ENCODE results near the gene ANKRD40.
"Not testable (repeated sequence)": the region's sequence is repeated elsewhere in the genome, so short reads cannot be mapped to it uniquely, and the experiment has no call there.

Gene ANKRD40

DNA sequence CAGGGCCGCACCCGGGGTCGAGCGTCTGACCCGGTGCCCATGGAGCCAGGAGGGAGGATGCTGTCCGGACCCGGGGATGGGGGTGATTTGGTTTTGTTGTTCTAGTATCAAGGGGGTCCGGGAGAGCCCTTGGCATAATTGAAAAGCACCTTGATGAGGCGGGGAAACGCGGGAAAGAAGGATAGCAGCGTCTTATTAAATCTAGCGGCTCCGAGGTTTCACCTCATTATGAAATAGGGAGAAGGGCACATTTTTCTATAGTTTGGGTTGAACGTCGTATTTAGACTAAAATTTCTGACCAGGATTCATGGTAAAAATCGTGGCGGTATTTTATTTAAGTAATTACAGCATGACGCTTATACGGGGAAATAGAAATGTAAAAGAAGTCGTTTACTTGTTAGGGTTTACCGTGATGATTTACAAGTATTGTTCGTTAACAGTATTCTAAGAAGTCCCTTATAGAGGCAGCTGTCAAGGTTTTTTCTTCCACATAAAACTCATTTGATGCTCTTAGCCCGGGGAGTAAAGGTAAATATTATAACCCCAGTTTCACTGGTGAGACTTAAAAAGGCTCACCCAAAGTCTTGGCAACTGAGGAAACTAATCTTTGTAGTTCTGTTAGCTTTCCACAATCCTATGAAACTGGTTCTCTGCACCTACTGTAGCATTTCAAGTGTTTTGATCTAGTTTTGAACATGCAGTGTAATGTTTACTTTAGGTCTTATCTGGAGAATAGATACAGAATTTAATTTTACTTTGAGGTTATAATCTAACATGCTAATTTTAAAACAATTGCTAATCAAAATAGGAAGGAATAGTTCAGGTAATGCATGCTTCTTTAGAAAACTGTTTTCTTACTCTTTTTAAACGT is 12.4 kb upstream of the ANKRD40 start:
- peaks cover 39% of the 10 kb centered on the region for H3K36me3 ChIP-seq (ENCODE audit: insufficient read depth, low read length)
- peak overlapping the region; percentile 97 for H3K4me3 ChIP-seq
- DNase-seq (ENCODE audit: low read depth, low spot score): no peak
- TF ChIP-seq FOXP2 (optimal IDR thresholded peaks at IDR 0.05; ENCODE audit: control extremely low read depth, extremely low read length, insufficient read depth) (no peak), EZH2 (IDR thresholded peaks at IDR 0.05) (no peak), POLR2AphosphoS5 (IDR thresholded peaks at IDR 0.05; ENCODE audit: borderline replicate concordance, low read depth, low read length) (no peak)
- peak overlapping the region; percentile 98 for H3K9ac ChIP-seq (ENCODE audit: insufficient read length)
- H3K27ac ChIP-seq: peak overlapping the region; percentile 96
- no peaks in the 10 kb centered on the region for H3K9me3 ChIP-seq (ENCODE audit: low read depth, low read length)

DNA sequence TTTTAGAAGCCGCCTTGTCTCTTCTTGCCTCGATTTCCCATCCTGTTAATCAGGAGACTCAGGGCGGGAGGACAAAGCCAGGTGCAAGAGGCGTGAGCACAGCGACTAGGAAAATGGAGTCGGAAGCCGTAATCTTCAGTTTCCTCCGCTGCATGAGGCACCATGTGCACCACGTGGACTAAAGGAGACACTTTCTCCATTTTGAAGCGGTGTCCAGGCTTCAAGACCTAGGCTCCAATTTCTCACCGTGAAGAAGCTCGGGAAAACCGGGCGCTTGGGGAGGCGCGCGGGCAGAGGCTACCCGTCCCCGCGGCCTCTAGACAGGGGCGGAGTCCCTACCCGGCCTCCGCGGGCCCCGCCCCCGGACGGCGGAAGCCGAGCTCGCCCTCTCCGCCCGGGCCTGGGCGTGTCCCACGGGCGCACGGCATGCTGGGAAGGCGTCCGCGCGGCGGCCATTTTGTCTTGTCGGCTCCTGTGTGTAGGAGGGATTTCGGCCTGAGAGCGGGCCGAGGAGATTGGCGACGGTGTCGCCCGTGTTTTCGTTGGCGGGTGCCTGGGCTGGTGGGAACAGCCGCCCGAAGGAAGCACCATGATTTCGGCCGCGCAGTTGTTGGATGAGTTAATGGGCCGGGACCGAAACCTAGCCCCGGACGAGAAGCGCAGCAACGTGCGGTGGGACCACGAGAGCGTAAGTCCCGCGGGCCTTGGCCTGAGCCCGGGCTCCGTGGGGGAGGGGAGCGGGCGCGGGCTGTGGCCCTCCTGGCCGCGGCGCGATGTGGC is 11.6 kb upstream of the ANKRD40 start, which contains the start of gene LUC7L3:
TSS of gene LUC7L3 (plus strand) at position 460 of the 780 bp plus-strand sequence. CDS start at position 590, 130 bp downstream.
- Histone ChIP-seq H3K9ac (ENCODE audit: insufficient read length) (peak within 1 kb of the TSS; percentile 98), H3K27ac (peak within 1 kb of the TSS; percentile 96), H3K36me3 (ENCODE audit: insufficient read depth, low read length) (peaks cover 33% of the 10 kb centered on the region), H3K9me3 (ENCODE audit: low read depth, low read length) (no peaks in the 10 kb centered on the region), H3K4me3 (peak within 1 kb of the TSS; percentile 97)
- peak; percentile 95 for TF ChIP-seq POLR2AphosphoS5 (IDR thresholded peaks at IDR 0.05; ENCODE audit: borderline replicate concordance, low read depth, low read length)
- TF ChIP-seq FOXP2 (optimal IDR thresholded peaks at IDR 0.05; ENCODE audit: control extremely low read depth, extremely low read length, insufficient read depth): peak; percentile 42
- no peak for TF ChIP-seq EZH2 (IDR thresholded peaks at IDR 0.05)
- DNase-seq (ENCODE audit: low read depth, low spot score): no peak

DNA sequence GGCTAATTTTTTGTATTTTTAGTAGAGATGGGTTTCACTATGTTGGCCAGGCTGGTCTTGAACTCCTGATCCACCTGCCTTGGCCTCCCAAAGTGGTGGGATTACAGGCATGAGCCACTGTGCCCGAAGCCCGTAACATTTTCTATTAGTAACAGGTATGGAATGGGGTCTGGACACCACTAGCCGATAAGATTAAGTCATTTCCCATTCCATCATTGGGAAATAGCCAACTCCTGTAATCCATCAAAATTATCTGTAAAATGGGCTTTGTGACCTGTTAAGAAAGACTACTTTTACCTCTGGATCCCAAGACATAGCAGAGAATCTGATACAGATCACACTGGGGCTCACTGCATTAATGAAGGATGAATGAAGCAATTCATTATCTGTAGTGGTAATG is 7.8 kb upstream of the ANKRD40 start:
- Histone ChIP-seq H3K9ac (ENCODE audit: insufficient read length) (no peak overlapping the region), H3K9me3 (ENCODE audit: low read depth, low read length) (no peaks in the 10 kb centered on the region), H3K4me3 (no peak overlapping the region), H3K27ac (no peak overlapping the region), H3K36me3 (ENCODE audit: insufficient read depth, low read length) (no peaks in the 10 kb centered on the region; the same call in 1 of the 2 replicates)
- TF ChIP-seq POLR2AphosphoS5 (IDR thresholded peaks at IDR 0.05; ENCODE audit: borderline replicate concordance, low read depth, low read length) (no peak), EZH2 (IDR thresholded peaks at IDR 0.05) (no peak), FOXP2 (optimal IDR thresholded peaks at IDR 0.05; ENCODE audit: control extremely low read depth, extremely low read length, insufficient read depth) (no peak)
- DNase-seq (ENCODE audit: low read depth, low spot score): no peak

DNA sequence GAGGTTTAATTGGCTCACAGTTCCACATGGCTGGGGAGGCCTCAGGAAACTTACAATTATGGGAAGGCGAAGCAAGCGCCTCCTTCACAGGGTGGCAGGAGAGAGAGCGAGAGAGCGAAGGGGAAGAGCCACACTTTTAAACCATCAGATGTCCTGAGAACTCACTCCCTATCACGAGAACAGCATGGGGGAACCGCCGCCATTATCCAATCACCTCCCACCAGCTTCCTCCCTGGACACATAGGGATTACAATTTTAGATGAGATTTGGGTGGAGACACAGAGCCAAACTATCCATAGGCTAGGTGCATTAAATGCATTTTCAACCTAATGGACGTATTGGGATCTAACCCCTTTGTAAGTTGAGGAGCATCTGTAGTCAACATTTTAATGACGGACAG is 4.9 kb upstream of the ANKRD40 start:
- Histone ChIP-seq H3K4me3 (no peak overlapping the region), H3K36me3 (ENCODE audit: insufficient read depth, low read length) (no peaks in the 10 kb centered on the region), H3K9me3 (ENCODE audit: low read depth, low read length) (no peaks in the 10 kb centered on the region), H3K9ac (ENCODE audit: insufficient read length) (no peak overlapping the region), H3K27ac (no peak overlapping the region)
- DNase-seq (ENCODE audit: low read depth, low spot score): no peak
- TF ChIP-seq POLR2AphosphoS5 (IDR thresholded peaks at IDR 0.05; ENCODE audit: borderline replicate concordance, low read depth, low read length): no peak
- no peak for TF ChIP-seq FOXP2 (optimal IDR thresholded peaks at IDR 0.05; ENCODE audit: control extremely low read depth, extremely low read length, insufficient read depth)
- TF ChIP-seq EZH2 (IDR thresholded peaks at IDR 0.05): no peak

DNA sequence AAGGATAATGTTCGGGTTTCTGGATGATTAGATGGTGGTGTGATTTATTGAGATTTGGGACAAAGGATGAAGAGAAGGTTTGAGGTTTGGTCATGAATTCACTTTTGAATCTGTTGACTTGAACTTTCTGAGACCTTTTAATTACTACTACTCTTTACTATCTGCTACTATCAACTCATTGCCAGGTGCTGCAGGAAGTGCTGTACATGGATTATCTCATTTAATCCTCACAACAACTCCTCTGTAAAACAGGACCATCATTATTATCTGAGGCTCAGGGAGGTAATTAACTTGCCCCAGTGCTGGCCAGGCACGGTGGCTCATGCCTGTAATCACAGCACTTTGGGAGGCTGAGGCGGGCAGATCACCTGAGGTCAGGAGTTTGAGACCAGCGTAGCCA is 2.9 kb upstream of the ANKRD40 start:
- H3K9me3 ChIP-seq (ENCODE audit: low read depth, low read length): no peaks in the 10 kb centered on the region
- H3K4me3 ChIP-seq: no peak overlapping the region
- H3K27ac ChIP-seq: no peak overlapping the region
- no peak for DNase-seq (ENCODE audit: low read depth, low spot score)
- H3K9ac ChIP-seq (ENCODE audit: insufficient read length): no peak overlapping the region
- no peak for TF ChIP-seq POLR2AphosphoS5 (IDR thresholded peaks at IDR 0.05; ENCODE audit: borderline replicate concordance, low read depth, low read length)
- no peak for TF ChIP-seq EZH2 (IDR thresholded peaks at IDR 0.05)
- no peak for TF ChIP-seq FOXP2 (optimal IDR thresholded peaks at IDR 0.05; ENCODE audit: control extremely low read depth, extremely low read length, insufficient read depth)
- no peaks in the 10 kb centered on the region for H3K36me3 ChIP-seq (ENCODE audit: insufficient read depth, low read length)

DNA sequence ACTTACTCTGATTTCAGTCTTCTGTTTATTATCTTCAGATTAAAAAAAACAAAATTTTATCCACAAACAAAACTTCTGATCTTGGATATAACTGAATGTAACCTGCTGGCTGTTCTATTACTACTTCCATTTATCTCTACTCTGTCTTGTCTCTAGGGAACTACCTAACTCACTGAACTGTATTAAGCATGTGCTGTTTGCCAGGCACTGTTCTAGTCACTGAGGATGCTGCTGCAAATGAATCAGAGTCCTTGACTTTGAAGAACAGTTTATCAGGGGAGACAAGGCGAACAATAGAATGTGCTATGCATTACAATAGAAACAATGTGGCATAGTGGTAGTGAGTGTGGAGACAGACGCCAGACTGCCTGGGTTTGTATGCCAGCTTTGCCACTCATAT is 2.3 kb upstream of the ANKRD40 start:
- H3K4me3 ChIP-seq: no peak overlapping the region
- DNase-seq (ENCODE audit: low read depth, low spot score): no peak
- no peak overlapping the region for H3K9ac ChIP-seq (ENCODE audit: insufficient read length)
- H3K9me3 ChIP-seq (ENCODE audit: low read depth, low read length): no peaks in the 10 kb centered on the region
- no peak for TF ChIP-seq EZH2 (IDR thresholded peaks at IDR 0.05)
- H3K27ac ChIP-seq: no peak overlapping the region
- 0 out of 2 replicates have a peak, but pooled peaks cover 4% of the 10 kb centered on the region for H3K36me3 ChIP-seq (ENCODE audit: insufficient read depth, low read length)

DNA sequence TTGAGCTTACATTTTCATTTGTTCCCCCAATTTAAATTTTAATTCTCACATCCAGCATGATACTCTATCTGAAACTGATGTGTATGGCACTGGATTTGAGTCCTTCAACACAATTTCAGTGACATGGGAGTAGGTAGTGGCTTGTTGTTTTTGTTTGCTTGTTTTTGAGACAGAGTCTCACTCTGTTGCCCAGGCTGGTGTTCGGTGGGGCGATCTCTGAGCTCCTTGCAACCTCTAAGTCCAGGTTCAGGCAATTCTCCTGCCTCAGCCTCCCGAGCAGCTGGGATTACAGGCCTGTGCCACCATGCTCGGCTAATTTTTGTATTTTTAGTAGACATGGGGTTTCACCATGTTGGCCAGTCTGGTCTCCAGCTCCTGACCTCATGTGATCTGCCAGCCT is 1.3 kb upstream of the ANKRD40 start:
- not testable (repeated sequence) for DNase-seq (ENCODE audit: low read depth, low spot score)
- Histone ChIP-seq H3K9ac (ENCODE audit: insufficient read length) (peak overlapping the region; percentile 96), H3K27ac (peak overlapping the region; percentile 98)

DNA sequence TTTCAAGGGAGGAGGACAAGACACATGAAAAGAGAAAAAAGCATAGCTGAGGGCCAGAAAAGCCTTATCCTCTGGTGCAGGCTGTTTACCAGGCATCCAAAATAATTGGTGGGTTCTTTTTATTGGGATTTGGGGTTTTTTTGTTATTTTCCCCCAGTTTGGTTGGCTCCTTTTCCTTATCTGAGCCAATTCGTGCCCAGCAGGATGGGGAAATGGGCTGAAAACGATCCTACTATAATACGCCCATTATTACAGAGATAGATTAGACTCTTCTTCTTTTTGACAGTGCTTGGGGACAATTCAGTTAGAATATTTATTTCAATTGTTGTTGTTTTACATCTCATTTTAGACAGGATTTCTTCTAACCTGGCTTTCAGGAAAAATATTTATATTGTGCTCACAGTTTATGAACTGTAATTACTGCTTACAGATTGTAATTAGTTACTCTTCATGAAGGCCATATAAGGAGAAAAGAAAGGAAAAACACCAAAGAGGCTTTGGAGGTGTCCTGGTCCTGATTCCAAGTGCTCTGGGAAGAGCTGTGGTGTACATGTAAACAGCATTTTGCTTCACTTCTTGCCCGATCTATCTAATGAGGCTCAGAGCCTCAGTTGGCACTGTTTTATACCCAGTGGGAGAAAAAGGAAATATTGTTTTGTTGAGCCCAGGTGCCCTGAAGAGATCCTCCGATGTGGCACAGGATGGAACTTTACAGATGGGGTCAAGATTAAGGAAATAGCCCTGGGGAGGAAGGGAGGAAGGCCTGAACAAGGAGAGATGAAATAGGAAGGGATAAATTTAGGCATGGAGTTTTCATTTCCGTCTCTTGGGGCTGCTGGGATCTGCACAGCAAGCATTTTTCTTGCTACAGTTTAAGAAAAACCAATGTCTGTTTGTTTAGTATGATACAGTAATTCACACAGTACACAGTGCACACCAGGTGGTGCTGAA is 611 bp upstream of the ANKRD40 start:
- Histone ChIP-seq H3K4me3 (peak overlapping the region; percentile 84), H3K9me3 (ENCODE audit: low read depth, low read length) (no peaks in the 10 kb centered on the region), H3K9ac (ENCODE audit: insufficient read length) (peak overlapping the region; percentile 96), H3K36me3 (ENCODE audit: insufficient read depth, low read length) (peaks cover 16% of the 10 kb centered on the region), H3K27ac (peak overlapping the region; percentile 98)
- TF ChIP-seq POLR2AphosphoS5 (IDR thresholded peaks at IDR 0.05; ENCODE audit: borderline replicate concordance, low read depth, low read length): 0 out of 2 replicates have a peak, but pooled peaks have one; percentile 47
- no peak for TF ChIP-seq EZH2 (IDR thresholded peaks at IDR 0.05)
- no peak for DNase-seq (ENCODE audit: low read depth, low spot score)

More for the DNA sequence above, 1.3 kb upstream of the ANKRD40 start:
- H3K4me3 ChIP-seq: peak overlapping the region; percentile 84
- not testable (repeated sequence) for H3K9me3 ChIP-seq (ENCODE audit: low read depth, low read length)
- peaks cover 10% of the 10 kb centered on the region for H3K36me3 ChIP-seq (ENCODE audit: insufficient read depth, low read length)
